ENCODE results near the gene ADISSP. TPM values are rescaled to one million over a fixed set of nuclear protein-coding genes. Genes with fewer than 3 reads are reported as not detected.

ADISSP gene
- total and polyA plus RNA-seq, 2 of the 8 experiments (the other 6 are each of a cell fraction or from before 2014, with no cell fraction given): 111 to 141 TPM

DNA sequence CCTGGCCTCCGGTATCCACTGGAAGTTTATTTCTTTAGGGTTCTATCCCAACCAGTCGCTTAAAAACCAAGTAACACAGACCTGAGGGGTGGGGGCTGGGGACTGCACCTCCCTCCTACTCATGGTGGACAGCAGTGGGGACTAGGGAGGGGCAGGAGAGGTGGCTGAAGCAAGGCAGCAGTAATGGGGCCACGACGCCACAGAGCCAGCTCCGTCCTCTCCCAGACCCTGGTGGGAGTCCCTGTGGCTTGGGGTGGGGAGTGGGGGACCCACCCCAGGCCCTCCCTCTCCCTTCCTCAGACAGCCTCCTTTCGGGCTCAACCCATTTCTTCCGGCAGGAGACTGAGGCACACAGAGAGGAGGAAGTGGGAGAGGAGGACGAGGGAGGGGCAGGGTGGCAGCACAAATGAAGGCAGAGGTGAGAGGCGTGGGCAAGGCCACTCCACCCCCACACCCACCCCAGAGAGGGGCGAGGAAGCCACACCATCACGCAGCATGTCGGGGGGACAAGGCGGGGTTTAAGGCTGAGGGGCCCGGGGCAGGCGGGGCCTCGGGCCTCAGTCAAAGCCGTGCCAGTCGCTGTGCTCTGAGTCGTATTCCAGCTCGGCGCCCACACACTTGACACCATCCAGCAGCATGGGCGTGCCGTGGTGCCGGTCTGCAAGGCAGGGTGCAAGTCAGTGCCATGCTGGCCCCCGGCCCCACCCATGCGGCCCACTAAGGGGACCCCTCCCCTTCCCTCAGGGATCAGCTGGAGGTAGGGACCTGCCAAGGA, 13.9 kb downstream of the ADISSP start:
- Histone ChIP-seq H3K9ac (replicated peaks in 1 of 4; ENCODE audit: extremely low read depth in 1 of 4, low read depth in 3 of 4, low read length in 3 of 4) (no peak overlapping the region), H3K4me1 (replicated peaks in 1 of 4; ENCODE audit: control insufficient read depth in 3 of 4, insufficient read depth in 4 of 4, low read length in 3 of 4) (peaks cover 0 to 17% (median 4%) of the 10 kb centered on the region in 4 experiments; a peak in 5 of 7 replicates), H3K56ac (replicated peaks; ENCODE audit: insufficient read length, low read depth, low read length) (no peak overlapping the region), H3K36me3 (ENCODE audit: control insufficient read depth in 2 of 4, insufficient read depth in 4 of 4, low read length in 3 of 4) (peaks cover 0 to 9% (median 2%) of the 10 kb centered on the region in 4 experiments; a peak in 6 of 8 replicates), H4K20me1 (replicated peaks in 1 of 2; ENCODE audit: control insufficient read depth in 1 of 2, insufficient read depth in 2 of 2, low read length in 2 of 2) (peaks cover 6 to 30% of the 10 kb centered on the region in 2 experiments), H3K27ac (ENCODE audit: low read depth, low read length) (no peak overlapping the region), H2BK120ac (replicated peaks; ENCODE audit: low read depth, low read length) (no peak overlapping the region), H2BK20ac (ENCODE audit: low read length) (no peak overlapping the region), H2BK15ac (ENCODE audit: low read length) (no peak overlapping the region), H4K8ac (ENCODE audit: extremely low read depth, insufficient read depth, low read length) (no peak overlapping the region), H2AK5ac (ENCODE audit: low read depth, low read length) (no peak overlapping the region), H4K91ac (replicated peaks; ENCODE audit: insufficient read length, low read length) (no peak overlapping the region), H2BK12ac (ENCODE audit: low read depth, low read length) (no peak overlapping the region), H3K14ac (ENCODE audit: insufficient read length) (no peak overlapping the region), H3K27me3 (replicated peaks in 1 of 4; ENCODE audit: control insufficient read depth in 3 of 4, extremely low read depth in 1 of 4, insufficient read depth in 3 of 4, low read length in 3 of 4) (peaks cover 4 to 22% (median 17%) of the 10 kb centered on the region in 4 experiments), H4K5ac (ENCODE audit: insufficient read length, low read depth, low read length) (no peak overlapping the region), H3K79me1 (ENCODE audit: low read depth, low read length) (no peaks in the 10 kb centered on the region; the same call in 1 of the 2 replicates), H3K9me3 (ENCODE audit: insufficient read depth in 2 of 2, low read depth in 1 of 2, low read length in 1 of 2) (no peaks in the 10 kb centered on the region), H3K23me2 (ENCODE audit: low read depth, low read length) (peaks cover 19% of the 10 kb centered on the region), H3K4me3 (ENCODE audit: extremely low read depth in 1 of 4, insufficient read depth in 2 of 4, low read depth in 3 of 4, low read length in 4 of 4) (no peak overlapping the region), H3K79me2 (ENCODE audit: control insufficient read depth in 1 of 2, insufficient read depth in 2 of 2, low read length in 2 of 2) (no peaks in the 10 kb centered on the region), H3K18ac (ENCODE audit: extremely low read depth, low read length) (no peak overlapping the region), H3K23ac (ENCODE audit: insufficient read length) (no peak overlapping the region), H3K4me2 (ENCODE audit: insufficient read depth in 1 of 2, low read depth in 2 of 2, low read length in 2 of 2) (no peak overlapping the region), H2BK5ac (ENCODE audit: low read depth, low read length) (no peak overlapping the region), H2AFZ (ENCODE audit: low read length) (no peak overlapping the region), H3K4ac (replicated peaks; ENCODE audit: insufficient read length, low read depth, low read length) (no peak overlapping the region)
- POLR2A ChIA-PET (ENCODE audit: partially characterized antibody): interaction anchor here (0.6 to 5.9 kb wide), 9 partner anchors 8 to 76 kb away, joined by 3 to 46 read pairs (median 3); partner anchors contain the start of gene ADISSP
- 88% methylated on average over 19 of the region's 26 CpGs; no CpG with 5 or more reads in 1 of the 2 experiments for WGBS, 2 experiments (ENCODE audit: extremely low coverage in 1 of 2, insufficient coverage in 1 of 2, insufficient read length in 1 of 2, insufficient replicate concordance in 2 of 2, low coverage in 1 of 2, low lambda C conversion rate in 2 of 2, missing lambda C conversion rate in 1 of 2)
- TF ChIP-seq SAP30 (IDR thresholded peaks at IDR 0.05; ENCODE audit: insufficient read depth, insufficient replicate concordance, low read length): no peak
- no peak for TF ChIP-seq SIX5 (IDR thresholded peaks at IDR 0.05; ENCODE audit: low read depth, low read length)
- TF ChIP-seq PHF8 (conservative IDR thresholded peaks at IDR 0.05; ENCODE audit: low read depth, low read length): no peak
- TF ChIP-seq TAF7 (optimal IDR thresholded peaks at IDR 0.05; ENCODE audit: borderline replicate concordance, low read depth, low read length): no peak
- TF ChIP-seq POLR2AphosphoS5 (IDR thresholded peaks at IDR 0.05; ENCODE audit: low read depth, low read length): 0 out of 2 replicates have a peak, but pooled peaks have one; percentile 42
- TF ChIP-seq GTF2F1 (IDR thresholded peaks at IDR 0.05; ENCODE audit: borderline replicate concordance, low read depth, low read length): no peak
- TF ChIP-seq HDAC2 (IDR thresholded peaks at IDR 0.05; ENCODE audit: borderline replicate concordance in 1 of 2, low read depth in 2 of 2, low read length in 2 of 2): no peak
- no peak for TF ChIP-seq RBBP5 (IDR thresholded peaks at IDR 0.05; ENCODE audit: borderline replicate concordance, low read depth, low read length)
- DNase-seq (ENCODE audit: low read depth in 1 of 2, low spot score in 2 of 2): no peak
- CTCF ChIA-PET (ENCODE audit: partially characterized antibody): interaction anchor here (0.6 to 18.6 kb wide), 21 partner anchors 10 to 174 kb away, joined by 3 to 308 read pairs (median 5); partner anchors contain the start of genes ADISSP, AP5S1, HSPA12B and SIGLEC1
- FAIRE-seq: no peak
